Measurements from ENCODE around the gene FFAR3. TPM values are rescaled to one million over a fixed set of nuclear protein-coding genes. Genes with fewer than 3 reads are reported as not detected.

Gene FFAR3
- 0.10 TPM for total RNA-seq

DNA sequence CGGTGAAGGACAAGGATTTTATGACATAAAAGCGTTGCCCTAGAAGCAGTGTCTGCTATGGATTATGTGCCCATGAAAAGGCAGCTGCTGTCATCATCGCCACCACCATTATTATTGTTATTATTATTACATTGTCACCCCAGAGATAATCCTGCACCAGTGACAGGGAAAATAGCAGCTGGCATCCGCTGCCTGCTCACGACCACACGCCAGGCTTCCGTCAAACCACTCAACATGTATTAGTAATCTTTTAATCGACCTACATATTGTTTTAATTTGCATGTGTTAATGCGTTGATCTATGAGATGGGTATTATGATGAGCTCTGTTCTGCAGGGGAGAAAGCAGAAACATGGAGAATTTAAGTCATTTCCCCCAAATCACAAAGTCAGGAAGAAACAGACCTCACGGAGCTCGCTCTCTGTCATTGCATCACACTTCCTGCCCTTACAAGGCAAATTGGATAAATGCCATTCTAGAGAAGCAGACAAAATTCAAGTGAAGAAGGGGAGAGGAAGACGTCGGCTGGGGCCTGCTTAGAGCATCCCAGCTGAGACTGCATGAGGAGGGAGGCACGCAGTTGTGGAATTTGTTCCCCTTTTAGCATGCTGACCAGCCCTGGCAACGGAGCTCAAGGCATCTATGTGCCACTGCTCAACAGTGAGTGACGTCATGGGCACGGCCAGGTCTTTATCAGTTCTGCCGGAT is at the start of gene FFAR3:
Gene FFAR3, plus strand, starts transcription at position 594 of the 707 bp plus-strand sequence. CDS start 431 bp downstream, outside the sequence.
- peak; percentile 61 for DNase-seq

DNA sequence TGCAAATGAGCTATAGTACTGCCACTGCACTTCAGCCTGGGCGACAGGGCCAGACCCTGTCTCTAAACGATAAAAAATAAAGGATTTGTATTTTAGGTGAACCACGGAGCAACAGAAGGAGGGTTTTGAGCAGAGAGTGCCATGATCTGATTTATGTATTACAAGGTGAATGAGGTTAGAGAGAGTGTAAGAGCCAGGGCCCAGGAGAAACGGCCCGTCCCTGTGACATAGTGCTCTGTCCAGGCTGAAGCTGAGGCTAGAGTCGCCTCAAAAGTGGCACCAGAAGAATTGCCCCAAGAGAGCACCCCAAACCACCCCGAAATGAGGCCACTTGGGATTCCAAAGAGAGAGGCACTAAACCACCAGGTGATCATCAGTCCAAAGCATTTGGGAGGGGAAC is 49.4 kb upstream of the FFAR3 start:
- DNase-seq: no peak

DNA sequence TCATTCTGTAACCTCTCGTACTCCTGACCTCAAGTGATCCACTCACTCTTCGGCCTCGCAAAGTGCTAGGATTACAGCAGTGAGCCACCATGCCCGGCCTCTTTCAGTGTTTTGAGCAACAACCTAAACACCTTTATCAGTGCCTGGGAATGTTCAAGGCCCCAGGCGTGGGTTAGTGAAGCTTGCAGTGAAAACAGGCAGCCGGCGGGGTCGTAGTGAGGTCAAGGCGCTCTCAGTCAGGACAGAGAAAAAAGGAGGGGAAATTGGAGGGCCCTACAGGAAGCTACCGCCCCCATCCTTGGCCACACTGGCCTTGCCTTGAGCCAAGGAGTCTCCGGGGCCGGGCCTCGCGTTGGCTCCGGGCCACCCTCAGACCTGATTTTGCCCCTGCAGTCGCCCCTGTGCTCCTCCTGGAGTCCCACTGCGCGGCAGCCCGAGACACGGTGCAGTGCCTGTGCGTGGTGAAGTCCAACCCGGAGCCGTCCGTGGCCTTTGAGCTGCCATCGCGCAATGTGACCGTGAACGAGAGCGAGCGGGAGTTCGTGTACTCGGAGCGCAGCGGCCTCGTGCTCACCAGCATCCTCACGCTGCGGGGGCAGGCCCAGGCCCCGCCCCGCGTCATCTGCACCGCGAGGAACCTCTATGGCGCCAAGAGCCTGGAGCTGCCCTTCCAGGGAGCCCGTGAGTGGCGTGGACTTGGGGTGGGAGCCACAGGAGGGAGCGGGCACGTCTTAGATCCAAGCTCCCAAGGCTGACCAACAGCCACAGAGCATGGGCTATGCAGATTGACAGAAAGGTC is 48.6 kb upstream of the FFAR3 start:
- peak; percentile 6 for DNase-seq

- no peak for DNase-seq
Measured at GRCh38 chr19:35310331-35310730, 47.9 kb upstream of the FFAR3 start.

DNA sequence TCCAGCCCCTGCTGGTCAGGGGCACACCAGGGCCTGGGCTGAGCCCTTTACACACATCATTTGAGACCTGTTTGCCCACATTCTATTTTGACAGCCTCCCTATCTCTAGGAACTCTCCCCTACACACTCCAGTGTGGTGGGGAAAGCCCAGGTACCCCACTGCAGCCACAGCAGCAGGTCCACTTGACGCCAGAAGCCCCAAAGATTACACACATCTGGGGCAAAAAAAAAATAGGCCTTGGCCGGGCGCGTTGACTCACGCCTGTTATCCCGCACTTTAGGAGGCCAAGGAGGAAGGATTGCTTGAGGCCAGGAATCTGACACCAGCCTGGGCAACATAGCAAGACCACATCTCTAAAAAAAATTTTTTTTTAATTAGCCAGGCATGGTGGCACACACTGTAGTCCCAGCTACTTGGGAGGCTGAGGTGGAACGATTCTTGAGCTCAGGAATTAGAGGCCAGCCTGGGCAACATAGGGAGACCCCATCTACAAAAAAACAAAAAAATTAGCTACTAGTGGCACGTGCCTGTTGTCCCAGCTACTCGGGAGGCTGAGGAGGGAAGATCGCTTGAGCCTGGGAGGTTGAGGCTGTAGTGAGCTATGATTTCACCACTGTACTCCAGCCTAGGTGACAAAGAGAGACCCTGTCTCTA is 47.3 kb upstream of the FFAR3 start:
- DNase-seq: no peak

DNA sequence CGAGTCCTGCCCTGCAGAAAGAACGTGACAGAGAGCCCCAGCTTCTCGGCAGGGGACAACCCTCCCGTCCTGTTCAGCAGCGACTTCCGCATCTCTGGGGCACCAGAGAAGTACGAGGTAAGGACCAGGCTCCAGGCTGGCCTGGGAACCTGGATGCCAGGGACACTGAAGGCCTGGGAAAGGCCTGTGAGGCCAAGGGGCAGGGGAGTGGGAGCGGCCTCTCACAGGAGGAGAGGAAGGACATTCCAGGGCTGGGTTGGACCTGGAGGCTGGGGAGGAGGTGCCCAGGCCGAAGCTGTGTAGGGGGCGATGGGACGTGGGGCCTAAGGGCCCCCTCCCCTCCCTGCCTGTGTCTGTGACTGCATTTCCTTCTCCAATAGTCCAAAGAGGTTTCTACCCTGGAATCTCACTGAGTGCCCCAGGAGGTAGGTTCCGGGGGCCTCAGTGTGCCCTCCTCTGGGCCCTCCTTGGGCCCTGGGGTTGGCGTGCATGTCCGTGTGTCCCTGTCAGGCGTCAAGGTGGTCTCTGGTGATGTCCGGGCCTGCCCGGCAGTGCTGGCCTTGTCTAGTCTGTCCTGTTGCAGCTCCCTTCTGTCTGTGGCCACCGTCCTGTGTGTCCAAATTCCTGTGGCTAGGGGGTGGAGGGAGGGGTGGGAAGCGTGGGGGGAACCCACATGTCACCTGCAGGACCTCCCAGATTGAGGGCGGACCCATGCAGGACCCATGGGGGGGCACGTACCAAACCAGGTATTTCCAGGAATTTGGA is 46.2 kb upstream of the FFAR3 start:
- DNase-seq: no peak

DNA sequence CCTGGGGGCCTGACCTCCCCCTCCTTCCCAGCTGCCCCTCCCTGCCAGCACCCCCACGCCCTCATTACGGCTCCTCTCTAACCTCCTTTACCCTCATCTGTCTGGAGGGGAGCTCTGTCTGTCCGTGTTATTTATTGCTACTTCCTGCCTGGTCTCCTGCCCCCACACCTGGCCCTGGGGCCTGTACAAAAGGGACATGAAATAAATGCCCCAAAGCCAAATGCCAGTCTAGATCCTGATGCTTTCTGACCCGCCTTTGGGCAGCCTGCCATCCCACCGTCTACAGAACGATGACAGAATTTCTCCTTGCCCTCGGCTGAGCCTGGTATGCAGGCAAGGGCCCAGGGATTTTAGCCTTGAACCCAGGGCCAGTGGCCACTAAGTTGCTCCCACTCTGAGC is 44.7 kb upstream of the FFAR3 start:
- DNase-seq: no peak

- DNase-seq: no peak
Measured at GRCh38 chr19:35314031-35314430, 44.2 kb upstream of the FFAR3 start.

DNA sequence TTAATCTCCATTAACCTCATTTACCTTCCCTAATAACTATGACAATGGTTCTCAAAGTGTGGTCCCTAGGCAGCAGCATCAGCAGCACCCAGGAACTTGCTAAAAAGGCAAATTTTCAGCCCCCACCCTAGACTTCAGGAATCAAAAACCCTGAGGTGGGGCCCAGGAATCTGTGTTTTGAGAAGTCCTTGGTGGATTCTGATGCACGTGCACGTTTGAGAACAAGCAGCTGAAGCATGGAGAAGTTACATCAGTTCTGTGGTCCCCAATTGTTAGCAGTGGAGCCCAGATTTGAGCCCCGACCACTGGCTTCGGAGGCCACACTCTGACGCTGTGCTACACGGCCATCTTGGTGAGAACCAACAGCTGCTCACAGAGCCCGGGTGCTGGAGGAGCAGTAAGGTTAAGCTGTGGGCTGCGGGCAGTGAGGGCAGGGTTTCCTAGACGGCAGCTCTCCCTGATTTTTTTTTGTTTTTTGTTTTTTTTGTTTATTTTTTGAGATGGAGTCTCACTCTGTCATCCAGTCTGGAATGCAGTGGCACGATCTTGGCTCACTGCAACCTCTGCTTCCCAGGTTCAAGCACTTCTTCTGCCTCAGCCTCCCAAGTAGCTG is 43.3 kb upstream of the FFAR3 start:
- DNase-seq: no peak

- no peak for DNase-seq
Measured at GRCh38 chr19:35315883-35316282, 42.4 kb upstream of the FFAR3 start.

- no peak for DNase-seq
Measured at GRCh38 chr19:35316560-35316959, 41.7 kb upstream of the FFAR3 start.

DNA sequence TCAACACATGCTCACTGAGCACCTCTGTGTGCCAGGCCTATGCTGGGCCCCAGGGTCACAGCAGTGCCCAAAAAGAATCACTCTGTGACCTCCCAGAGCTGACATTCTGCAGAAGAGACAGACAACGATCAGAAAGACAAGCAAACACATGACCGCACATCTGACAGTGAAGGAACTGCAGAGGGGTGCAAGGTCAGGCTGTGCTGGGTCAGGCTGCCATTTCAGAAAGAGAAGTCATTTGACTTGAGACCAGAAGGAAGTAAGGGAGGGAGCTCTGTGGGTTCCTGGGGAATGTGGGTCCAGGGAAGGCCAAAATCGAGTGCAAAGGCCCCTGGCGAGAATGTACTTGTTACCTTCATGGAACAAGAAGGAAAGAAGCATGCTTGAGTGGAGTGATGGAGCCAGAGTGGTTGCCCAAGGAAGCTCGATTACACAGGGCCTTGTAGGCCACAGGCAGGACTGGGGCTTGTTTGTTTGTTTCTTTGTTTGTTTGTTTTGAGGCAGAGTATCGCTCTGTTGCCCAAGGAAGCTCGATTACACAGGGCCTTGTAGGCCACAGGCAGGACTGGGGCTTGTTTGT is 40.7 kb upstream of the FFAR3 start:
- DNase-seq: no peak

DNA sequence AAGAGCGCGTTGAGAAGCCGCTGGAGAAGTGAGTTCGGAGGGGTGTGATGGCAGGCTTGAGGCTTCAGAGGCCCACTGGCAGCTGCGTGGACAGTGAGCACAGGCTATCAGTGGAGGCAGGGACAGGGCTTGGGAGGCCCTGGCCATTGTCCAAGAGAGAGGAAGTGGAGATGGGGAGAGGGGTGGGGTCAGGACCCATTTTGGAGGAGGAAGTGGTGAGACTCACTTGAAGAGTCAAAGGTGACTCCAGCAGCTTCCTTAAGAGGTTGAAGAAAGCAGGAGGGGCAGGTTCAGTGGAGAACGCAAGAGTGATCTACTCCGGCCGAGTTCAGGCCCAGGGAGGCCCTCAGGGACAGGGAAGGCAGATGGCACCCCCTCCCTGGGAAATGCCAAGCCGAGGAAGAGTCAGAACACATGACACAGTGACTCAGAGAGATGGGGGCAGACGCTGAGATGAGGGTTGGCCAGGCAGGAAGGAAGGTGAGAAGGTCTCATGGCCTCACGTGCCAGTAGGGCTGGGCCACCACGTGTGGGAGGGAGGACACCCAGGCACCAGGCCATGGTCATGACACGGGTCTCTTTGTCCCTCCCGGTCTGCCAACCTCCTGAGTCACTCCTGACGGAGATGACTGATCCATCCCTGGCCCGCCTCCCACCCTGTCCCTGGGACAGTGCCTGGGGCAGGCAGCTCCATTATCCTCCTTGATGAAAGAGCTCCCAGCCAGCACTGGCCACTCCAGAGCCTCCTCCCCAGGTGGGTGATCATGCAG is 39.4 kb upstream of the FFAR3 start:
- no peak for DNase-seq

DNA sequence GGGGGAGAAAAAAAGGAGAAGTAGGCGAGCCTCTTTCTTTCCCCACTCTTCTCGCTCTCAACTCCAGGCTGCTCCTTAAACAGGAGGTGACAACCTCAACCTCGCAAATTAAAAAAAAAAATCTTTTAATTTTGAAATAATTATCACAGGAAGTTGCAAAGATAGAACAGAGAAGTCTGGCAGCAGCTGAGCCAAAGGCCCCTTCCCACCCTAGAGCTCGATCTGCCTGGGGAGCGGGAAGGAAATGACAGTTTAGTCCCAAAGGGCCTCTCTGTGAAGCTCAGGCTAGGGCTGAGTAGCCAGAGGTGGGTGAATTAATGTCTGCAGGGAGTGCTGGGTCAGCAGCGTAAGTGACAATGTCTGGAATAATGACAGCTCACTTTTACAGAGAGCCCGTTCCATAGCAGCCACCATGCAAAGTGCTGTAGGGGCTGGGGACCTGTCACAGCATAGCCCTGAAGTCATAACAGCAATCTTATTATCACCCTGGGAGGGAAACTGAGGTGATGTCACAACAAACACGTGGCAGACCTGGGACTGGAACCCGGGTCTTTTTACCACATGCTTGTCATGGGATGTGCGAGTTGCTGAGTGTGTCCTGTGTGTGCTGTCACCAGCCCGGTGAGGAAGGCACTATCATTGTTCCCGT is 38.1 kb upstream of the FFAR3 start:
- no peak for DNase-seq

DNA sequence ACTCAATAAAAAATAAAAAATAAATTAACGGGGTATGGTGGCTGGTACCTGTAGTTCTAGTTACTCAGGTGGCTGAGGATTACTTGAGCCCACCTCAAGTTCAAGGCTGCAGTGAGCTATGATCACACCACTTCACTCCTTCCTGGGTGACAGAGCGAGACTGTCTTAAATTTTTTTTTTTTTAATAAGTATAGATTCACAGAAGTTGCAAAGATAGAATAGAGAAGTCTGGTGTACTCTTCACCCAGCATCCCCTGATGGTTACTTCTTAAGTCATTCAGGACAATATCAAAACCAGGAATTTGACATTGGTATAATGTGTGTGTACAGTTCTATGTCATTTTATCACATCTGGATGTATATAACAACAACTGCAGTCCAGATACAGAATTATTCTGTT is 37.0 kb upstream of the FFAR3 start:
- no peak for DNase-seq

DNA sequence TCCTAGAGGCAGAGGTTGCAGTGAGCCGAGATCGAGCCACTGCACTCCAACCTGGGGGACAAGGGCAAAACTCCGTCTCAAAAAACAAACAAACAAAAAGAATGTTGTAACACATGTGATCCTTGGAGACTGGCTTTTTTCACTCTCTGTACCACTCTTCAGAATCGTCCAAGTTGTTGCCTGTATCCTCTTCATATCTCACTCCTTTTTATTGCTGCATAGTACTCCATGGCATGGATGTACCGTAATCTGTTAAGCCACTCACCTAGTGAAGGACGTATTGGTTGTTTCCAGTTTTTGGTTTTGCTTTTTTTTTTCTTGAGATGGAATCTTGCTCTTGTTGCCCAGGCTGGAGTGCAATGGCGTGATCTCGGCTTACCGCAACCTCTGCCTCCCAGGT is 36.2 kb upstream of the FFAR3 start:
- DNase-seq: no peak

GRCh38 chr19:35327642-35328041 is 30.6 kb upstream of the FFAR3 start:
- no peak for DNase-seq

- no peak for DNase-seq
Measured at GRCh38 chr19:35328851-35329285, 29.4 kb upstream of the FFAR3 start, which contains the start of gene CD22. Gene CD22 (plus strand): TSS chr19:35329187. CDS start chr19:35332041, 2,854 bp downstream.

DNA sequence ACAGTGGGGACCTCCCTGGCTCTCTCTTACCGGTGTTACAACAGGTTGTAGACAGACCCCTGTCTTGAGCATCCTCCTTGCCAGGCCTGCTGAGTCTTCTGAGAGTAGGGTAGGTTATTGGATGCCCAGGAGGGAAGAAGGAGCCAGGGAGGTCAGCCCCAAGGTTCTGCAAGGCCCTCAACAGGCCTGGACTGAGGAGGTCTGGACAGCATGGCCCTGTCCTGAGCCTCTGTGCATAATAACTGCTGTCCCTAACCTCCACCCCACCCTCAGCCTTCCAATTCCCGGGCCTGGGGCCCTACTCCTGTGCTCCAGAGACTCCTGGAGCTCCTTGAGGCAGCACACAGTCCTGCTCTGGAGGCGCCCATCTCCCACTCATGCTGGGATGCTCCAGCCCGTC is 28.9 kb upstream of the FFAR3 start:
- DNase-seq: no peak

DNA sequence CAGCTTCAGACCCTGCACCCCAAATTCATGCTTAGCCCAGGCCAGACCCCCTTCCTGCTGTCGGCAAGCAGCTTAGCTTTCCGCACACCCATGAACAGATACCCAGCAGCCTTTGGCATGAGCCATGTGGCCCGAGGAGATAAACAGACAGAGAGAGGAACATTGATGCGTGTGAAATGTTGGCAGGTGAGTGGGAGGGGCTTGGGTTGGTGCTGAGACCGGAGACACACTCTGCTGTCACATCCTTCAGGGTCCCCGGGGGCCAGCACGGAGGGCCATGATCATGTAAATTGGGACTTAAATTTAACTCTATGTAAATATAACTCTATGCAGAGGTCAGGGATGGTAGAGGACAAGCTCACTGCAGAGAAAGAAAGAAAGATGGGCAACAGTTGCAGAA is 27.8 kb upstream of the FFAR3 start:
- DNase-seq: no peak

Measured in skin of body (tissue), 2 donors.